ENCODE results near the gene SPINK6. TPM values are rescaled to one million over a fixed set of nuclear protein-coding genes. Genes with fewer than 3 reads are reported as not detected.

Gene SPINK6
- total RNA-seq, 1 donor from 2014 or later, result not detected

- no peaks in the 10 kb centered on the region for H3K27me3 ChIP-seq (ENCODE audit: low read depth)
- no peak for DNase-seq
- intact Hi-C loops (cut with DNase I), result no loop called here
- no peaks in the 10 kb centered on the region for H3K36me3 ChIP-seq
- no peak for TF ChIP-seq CTCF (IDR thresholded peaks at IDR 0.05)
- H3K27ac ChIP-seq, result no peak within 1 kb of the TSS
- no peaks in the 10 kb centered on the region for H3K9me3 ChIP-seq
- H3K4me1 ChIP-seq, result no peaks in the 10 kb centered on the region
- ATAC-seq, result no peak
- no peak within 1 kb of the TSS for H3K4me3 ChIP-seq
Measured at GRCh38 chr5:148168246-148168645, 34.6 kb upstream of the SPINK6 start, which contains the start of gene SPINK14. TSS of gene SPINK14 (plus strand) at chr5:148168546. CDS start at chr5:148169733, 1,187 bp downstream.

GRCh38 chr5:148172377-148172776 lies 30.5 kb upstream of the SPINK6 start:
- Histone ChIP-seq H3K9me3 (no peaks in the 10 kb centered on the region), H3K4me3 (no peak overlapping the region), H3K27me3 (ENCODE audit: low read depth) (no peaks in the 10 kb centered on the region), H3K4me1 (no peaks in the 10 kb centered on the region), H3K27ac (no peak overlapping the region), H3K36me3 (no peaks in the 10 kb centered on the region)
- ATAC-seq, result no peak
- TF ChIP-seq CTCF (IDR thresholded peaks at IDR 0.05), result no peak
- DNase-seq, result no peak
- intact Hi-C loops (cut with DNase I), result no loop called here

- ATAC-seq (no peak), DNase-seq (no peak)
- intact Hi-C loops (cut with DNase I), result no loop called here
Measured at GRCh38 chr5:148176480-148176879, 26.4 kb upstream of the SPINK6 start.

GRCh38 chr5:148177207-148177606 lies 25.6 kb upstream of the SPINK6 start:
- intact Hi-C loops (cut with DNase I), result no loop called here
- no peaks in the 10 kb centered on the region for H3K4me1 ChIP-seq
- no peak for TF ChIP-seq CTCF (IDR thresholded peaks at IDR 0.05)
- H3K36me3 ChIP-seq, result no peaks in the 10 kb centered on the region
- H3K9me3 ChIP-seq, result no peaks in the 10 kb centered on the region
- H3K27me3 ChIP-seq (ENCODE audit: low read depth), result no peaks in the 10 kb centered on the region
- no peak for ATAC-seq
- H3K27ac ChIP-seq, result no peak overlapping the region
- no peak overlapping the region for H3K4me3 ChIP-seq
- no peak for DNase-seq

More at GRCh38 chr5:148176480-148176879, 26.4 kb upstream of the SPINK6 start:
- no peaks in the 10 kb centered on the region for H3K27me3 ChIP-seq (ENCODE audit: low read depth)
- no peak overlapping the region for H3K27ac ChIP-seq
- H3K4me1 ChIP-seq, result no peaks in the 10 kb centered on the region
- TF ChIP-seq CTCF (IDR thresholded peaks at IDR 0.05), result no peak
- no peaks in the 10 kb centered on the region for H3K9me3 ChIP-seq
- no peak overlapping the region for H3K4me3 ChIP-seq
- no peaks in the 10 kb centered on the region for H3K36me3 ChIP-seq

GRCh38 chr5:148179234-148179824 lies 23.5 kb upstream of the SPINK6 start:
- Histone ChIP-seq H3K4me1 (no peaks in the 10 kb centered on the region), H3K27me3 (ENCODE audit: low read depth) (no peaks in the 10 kb centered on the region), H3K36me3 (no peaks in the 10 kb centered on the region), H3K4me3 (no peak overlapping the region), H3K27ac (no peak overlapping the region), H3K9me3 (no peaks in the 10 kb centered on the region)
- intact Hi-C loops (cut with DNase I), result no loop called here
- ATAC-seq, result peak; percentile 75 to 84
- peak; percentile 70 for TF ChIP-seq CTCF (IDR thresholded peaks at IDR 0.05)
- DNase-seq, result no peak
